Esophagus muscularis mucosa (tissue), 3 donors: ENCODE measurements around the gene PLGRKT.

ENCODE experiments used
- CTCF ChIP-seq, 3 experiments: fragments of 200-600 bp in 2 of 3; fragments of 450-650 bp in 1 of 3; sonication (generic) in 2 of 3; IDR thresholded peaks; one replicate each; pipeline ENCODE4 v1.5.1; 2017 to 2019; ENCODE audit warnings: antibody characterized with exemption in 3 of 3, mild to moderate bottlenecking in 2 of 3, moderate library complexity in 1 of 3
- POLR2AphosphoS5 ChIP-seq, 2 donors: sonication (generic); formaldehyde crosslinking; IDR thresholded peaks; one replicate each; pipeline ENCODE4 v1.6.1; 2017; ENCODE audit warnings: antibody characterized with exemption in 2 of 2

DNA sequence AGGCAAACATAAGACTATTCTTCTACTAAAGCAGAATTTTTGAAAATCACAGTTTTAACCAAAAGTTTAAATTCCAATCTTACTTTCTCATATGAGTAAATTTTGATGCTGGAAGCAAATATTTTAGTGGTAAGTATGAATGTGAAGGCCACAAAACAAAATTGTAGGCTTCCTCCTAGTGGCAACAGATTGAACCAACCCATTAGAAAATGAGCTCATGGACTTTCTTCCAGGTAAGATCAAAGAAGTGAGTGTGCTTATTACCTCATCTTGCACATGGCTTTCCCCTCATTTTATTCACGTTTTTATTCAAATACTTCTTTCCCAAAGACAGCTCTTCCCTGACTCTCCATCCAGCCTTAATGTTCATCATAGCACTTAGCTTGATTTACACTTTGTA lies 116.7 kb downstream of the PLGRKT start:
- TF ChIP-seq CTCF (IDR thresholded peaks at IDR 0.05) (no peak), POLR2AphosphoS5 (IDR thresholded peaks at IDR 0.05) (no peak)
